ENCODE results near the gene GPR3. TPM values are rescaled to one million over a fixed set of nuclear protein-coding genes. Genes with fewer than 3 reads are reported as not detected.

GPR3 gene
- total and polyA plus RNA-seq, 2 of the 13 experiments (the other 11 are each of a cell fraction or from before 2014, with no cell fraction given), result 1.00 to 2.6 TPM

- no peak for TF ChIP-seq PRPF4 (IDR thresholded peaks at IDR 0.05; ENCODE audit: low read depth, low read length, poor library complexity, severe bottlenecking)
- TF ChIP-seq ZBTB7B (CRISPR knock-in tag; IDR thresholded peaks at IDR 0.05), result 0 out of 2 replicates have a peak, but pooled peaks have one; percentile 30
- TF ChIP-seq AGO1 (IDR thresholded peaks at IDR 0.05; ENCODE audit: low read depth, low read length, poor library complexity, severe bottlenecking), result no peak
- TF ChIP-seq MXD3 (CRISPR knock-in tag; IDR thresholded peaks at IDR 0.05), result 0 out of 2 replicates have a peak, but pooled peaks have one; percentile 44
- TF ChIP-seq KDM2A (CRISPR knock-in tag; IDR thresholded peaks at IDR 0.05; ENCODE audit: borderline replicate concordance, low read depth), result peak; percentile 29; the same call in 1 of the 2 replicates
- TF ChIP-seq, protein P1, sequence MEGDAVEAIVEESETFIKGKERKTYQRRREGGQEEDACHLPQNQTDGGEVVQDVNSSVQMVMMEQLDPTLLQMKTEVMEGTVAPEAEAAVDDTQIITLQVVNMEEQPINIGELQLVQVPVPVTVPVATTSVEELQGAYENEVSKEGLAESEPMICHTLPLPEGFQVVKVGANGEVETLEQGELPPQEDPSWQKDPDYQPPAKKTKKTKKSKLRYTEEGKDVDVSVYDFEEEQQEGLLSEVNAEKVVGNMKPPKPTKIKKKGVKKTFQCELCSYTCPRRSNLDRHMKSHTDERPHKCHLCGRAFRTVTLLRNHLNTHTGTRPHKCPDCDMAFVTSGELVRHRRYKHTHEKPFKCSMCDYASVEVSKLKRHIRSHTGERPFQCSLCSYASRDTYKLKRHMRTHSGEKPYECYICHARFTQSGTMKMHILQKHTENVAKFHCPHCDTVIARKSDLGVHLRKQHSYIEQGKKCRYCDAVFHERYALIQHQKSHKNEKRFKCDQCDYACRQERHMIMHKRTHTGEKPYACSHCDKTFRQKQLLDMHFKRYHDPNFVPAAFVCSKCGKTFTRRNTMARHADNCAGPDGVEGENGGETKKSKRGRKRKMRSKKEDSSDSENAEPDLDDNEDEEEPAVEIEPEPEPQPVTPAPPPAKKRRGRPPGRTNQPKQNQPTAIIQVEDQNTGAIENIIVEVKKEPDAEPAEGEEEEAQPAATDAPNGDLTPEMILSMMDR (CRISPR knock-in tag; IDR thresholded peaks at IDR 0.05), result peak; percentile 85
- peak; percentile 39 for TF ChIP-seq XRCC5 (optimal IDR thresholded peaks at IDR 0.05; ENCODE audit: low read length)
- TF ChIP-seq RAD21 (CRISPR knock-in tag; IDR thresholded peaks at IDR 0.05), result peak; percentile 86
- TF ChIP-seq RXRA (CRISPR knock-in tag; IDR thresholded peaks at IDR 0.05), result 0 out of 2 replicates have a peak, but pooled peaks have one; percentile 30
These were observed 3.2 kb downstream of the GPR3 start (continued) for GRCh38 chr1:27395441-27396195.

GRCh38 chr1:27397110-27397509 is 4.7 kb downstream of the GPR3 start:
- H3K27ac ChIP-seq (ENCODE audit: extremely low read length, insufficient read depth, low read length), result no peak overlapping the region
- no peaks in the 10 kb centered on the region for H4K20me1 ChIP-seq (ENCODE audit: insufficient read depth, low read length)
- H3K4me2 ChIP-seq (ENCODE audit: low read depth, low read length), result no peak overlapping the region
- 41% methylated on average over 3 of the region's 3 CpGs for WGBS (ENCODE audit: low lambda C conversion rate)
- POLR2A ChIA-PET, result no interaction called here
- no peak overlapping the region for H2AFZ ChIP-seq (ENCODE audit: low read length)
- H3K27me3 ChIP-seq (ENCODE audit: control insufficient read depth in 1 of 2, insufficient read depth in 2 of 2, low read length in 2 of 2), result 0 out of 5 replicates have a peak, but pooled peaks cover 0 to 2% of the 10 kb centered on the region in 2 experiments
- no TSS peak for BruUV-seq (replicated peaks)
- DNase-seq (ENCODE audit: low spot score), result no peak
- CTCF ChIA-PET (ENCODE audit: low intra/inter-chr PET ratio, low total read pairs), result no interaction called here
- in situ Hi-C loops (cut with HindIII; ENCODE audit: extremely low pct_ligation_motif_present, low pct_unique_long_range_greater_than_20kb), result no loop called here
- no peak for ATAC-seq
- H3K4me1 ChIP-seq (ENCODE audit: insufficient read depth, low read length), result peaks cover 13% of the 10 kb centered on the region
- H3K9ac ChIP-seq (ENCODE audit: insufficient read depth, low read depth, low read length), result no peak overlapping the region
- H3K4me3 ChIP-seq (replicated peaks in 1 of 3; ENCODE audit: insufficient read depth in 1 of 3, low read depth in 2 of 3, low read length in 3 of 3), result no peak overlapping the region
- H3K36me3 ChIP-seq (replicated peaks in 1 of 2; ENCODE audit: control insufficient read depth in 1 of 2, insufficient read depth in 2 of 2, low read length in 2 of 2), result no peaks in the 10 kb centered on the region
- FAIRE-seq, result no peak
- no peaks in the 10 kb centered on the region for H3K79me2 ChIP-seq (ENCODE audit: insufficient read depth, low read length)
- intact Hi-C loops (cut with micrococcal nuclease; ENCODE audit: unreplicated experiment), result loop anchor here (10.0 kb wide), 1 partner anchor 268 kb away; no protein-coding TSS in a partner anchor
- no peaks in the 10 kb centered on the region for H3K9me3 ChIP-seq (ENCODE audit: low read length)
- TF ChIP-seq IKZF1 (IDR thresholded peaks at IDR 0.05) (no peak), MIER2 (CRISPR knock-in tag; IDR thresholded peaks at IDR 0.05) (no peak), ZNF263 (CRISPR knock-in tag; IDR thresholded peaks at IDR 0.05) (no peak), ERF (CRISPR knock-in tag; IDR thresholded peaks at IDR 0.05) (no peak), TOE1 (CRISPR knock-in tag; IDR thresholded peaks at IDR 0.05) (no peak), PRDM15 (CRISPR knock-in tag; IDR thresholded peaks at IDR 0.05) (no peak), ZSCAN5A (CRISPR knock-in tag; IDR thresholded peaks at IDR 0.05; ENCODE audit: borderline replicate concordance) (no peak)
